ENCODE results near the gene TADA3. TPM values are rescaled to one million over a fixed set of nuclear protein-coding genes. Genes with fewer than 3 reads are reported as not detected.

Gene TADA3
- total and polyA plus RNA-seq, 9 donors = 45.5 to 77.9 (median 60.3) TPM

GRCh38 chr3:9757427-9757826 lies 34.8 kb downstream of the TADA3 start:
- no peak for TF ChIP-seq POLR2A (IDR thresholded peaks at IDR 0.05)
- intact Hi-C loops (cut with DNase I) = no loop called here
- WGBS, 3 donors = 76 to 81% (median 79%) methylated on average over 13 of the region's 13 CpGs
- DNase-seq = no peak
- no peaks in the 10 kb centered on the region for H3K36me3 ChIP-seq
- H3K4me3 ChIP-seq = no peak overlapping the region
- no peak overlapping the region for H3K27ac ChIP-seq
- no peaks in the 10 kb centered on the region for H3K4me1 ChIP-seq (ENCODE audit: insufficient read depth)
- no peaks in the 10 kb centered on the region for H3K9me3 ChIP-seq
- no peaks in the 10 kb centered on the region for H3K27me3 ChIP-seq

DNA sequence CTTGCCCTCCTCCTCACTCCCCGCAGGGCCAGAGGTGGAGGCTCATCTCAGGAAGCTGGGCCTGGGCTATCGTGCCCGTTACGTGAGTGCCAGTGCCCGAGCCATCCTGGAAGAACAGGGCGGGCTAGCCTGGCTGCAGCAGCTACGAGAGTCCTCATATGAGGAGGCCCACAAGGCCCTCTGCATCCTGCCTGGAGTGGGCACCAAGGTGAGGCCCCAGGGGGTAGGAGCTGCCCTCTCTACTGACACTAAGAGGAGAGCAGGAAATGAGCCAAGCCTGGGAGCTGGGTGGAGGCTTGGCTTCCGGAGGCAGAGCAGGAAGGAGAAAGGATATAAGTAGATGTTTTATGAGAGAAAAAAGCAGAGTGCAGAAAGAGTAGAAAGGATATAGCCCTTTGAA lies 37.6 kb downstream of the TADA3 start:
- TF ChIP-seq EP300 (IDR thresholded peaks at IDR 0.05) = no peak
- TF ChIP-seq CTCF (IDR thresholded peaks at IDR 0.05) = no peak
- no peak for TF ChIP-seq POLR2A (IDR thresholded peaks at IDR 0.05)
- no peaks in the 10 kb centered on the region for H3K9me3 ChIP-seq
- DNase-seq = no peak
- no peak overlapping the region for H3K4me3 ChIP-seq
- H3K27me3 ChIP-seq = no peaks in the 10 kb centered on the region
- no peak overlapping the region for H3K27ac ChIP-seq
- no peaks in the 10 kb centered on the region for H3K36me3 ChIP-seq
- peaks cover 8% of the 10 kb centered on the region for H3K4me1 ChIP-seq (ENCODE audit: insufficient read depth)
- 73 to 79% (median 78%) methylated on average over 8 of the region's 8 CpGs for WGBS, 3 donors
- intact Hi-C loops (cut with DNase I) = no loop called here

GRCh38 chr3:9750556-9751411 lies 41.5 kb downstream of the TADA3 start:
- no peak for DNase-seq
- TF ChIP-seq EP300 (IDR thresholded peaks at IDR 0.05) (no peak), POLR2A (IDR thresholded peaks at IDR 0.05) (no peak), CTCF (IDR thresholded peaks at IDR 0.05) (no peak)
- Histone ChIP-seq H3K4me1 (ENCODE audit: insufficient read depth) (peaks cover 10% of the 10 kb centered on the region), H3K9me3 (no peaks in the 10 kb centered on the region), H3K27ac (peak overlapping the region; percentile 35 to 83), H3K4me3 (peak overlapping the region; percentile 54), H3K27me3 (no peaks in the 10 kb centered on the region), H3K36me3 (no peaks in the 10 kb centered on the region)
- 24 to 28% (median 26%) methylated on average over 17 of the region's 17 CpGs for WGBS, 3 donors
- intact Hi-C loops (cut with DNase I) = loop anchor here in 1 of 4 donors (2.0 kb wide), 1 partner anchor 20 kb away; the partner anchor contains the start of gene BRPF1

GRCh38 chr3:9749645-9750555 lies 42.4 kb downstream of the TADA3 start, which contains the start of gene OGG1:
Gene OGG1 (plus strand): TSS chr3:9749952. CDS start chr3:9750287, 335 bp downstream.
- peak within 1 kb of the TSS; percentile 54 for H3K4me3 ChIP-seq
- intact Hi-C loops (cut with DNase I) = loop anchor here in 1 of 4 donors (2.0 kb wide), 1 partner anchor 19 kb away; the partner anchor contains the start of gene BRPF1
- peak within 1 kb of the TSS; percentile 35 to 83 for H3K27ac ChIP-seq
- no peaks in the 10 kb centered on the region for H3K9me3 ChIP-seq
- peak; percentile 16 for TF ChIP-seq POLR2A (IDR thresholded peaks at IDR 0.05)
- no peak for TF ChIP-seq EP300 (IDR thresholded peaks at IDR 0.05)
- WGBS, 3 donors = 0 to 1% (median 0%) methylated on average over 52 to 60 of the region's 60 CpGs
- peaks cover 10% of the 10 kb centered on the region for H3K4me1 ChIP-seq (ENCODE audit: insufficient read depth)
- DNase-seq = peak; percentile 98 to 99 (median 98)
- no peaks in the 10 kb centered on the region for H3K27me3 ChIP-seq
- no peaks in the 10 kb centered on the region for H3K36me3 ChIP-seq

DNA sequence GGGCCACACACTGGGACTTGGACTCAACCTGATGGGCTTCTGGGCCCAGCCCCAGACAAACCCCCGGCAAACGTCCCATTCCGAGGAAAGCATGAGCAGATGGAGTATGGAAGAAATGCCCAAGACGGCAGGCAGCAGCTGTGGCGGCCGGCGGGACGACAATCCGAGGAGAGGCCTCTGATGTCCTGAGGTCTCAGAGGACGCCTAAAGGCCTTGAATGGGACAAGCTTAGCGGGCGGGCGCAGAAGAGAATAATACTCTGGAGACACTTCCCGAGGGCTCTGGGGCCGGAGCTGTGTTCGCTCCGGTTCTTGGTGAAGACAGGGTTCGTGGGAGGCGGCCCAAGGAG lies 43.0 kb downstream of the TADA3 start:
- Histone ChIP-seq H3K27me3 (no peaks in the 10 kb centered on the region), H3K9me3 (no peaks in the 10 kb centered on the region), H3K36me3 (no peaks in the 10 kb centered on the region), H3K4me1 (ENCODE audit: insufficient read depth) (peaks cover 10% of the 10 kb centered on the region), H3K27ac (peak overlapping the region; percentile 23 to 83), H3K4me3 (peak overlapping the region; percentile 54)
- 1 to 2% (median 2%) methylated on average over 18 to 19 of the region's 19 CpGs for WGBS, 3 donors
- TF ChIP-seq CTCF (IDR thresholded peaks at IDR 0.05) (no peak), EP300 (IDR thresholded peaks at IDR 0.05) (no peak), POLR2A (IDR thresholded peaks at IDR 0.05) (no peak)
- no peak for DNase-seq
- intact Hi-C loops (cut with DNase I) = no loop called here
